Stimulated activated CD8-positive, alpha-beta memory T cell treated with anti-CD3 and anti-CD28 coated beads, Interleukin-2, amount 100 ng/mL, for 48 hours (primary cell): ENCODE data around the gene GPAT3.
"Not testable (repeated sequence)": the region's sequence is repeated elsewhere in the genome, so short reads cannot be mapped to it uniquely, and the experiment has no call there.

Experiments
- DNase-seq, 2 donors: peaks; one replicate each; pipeline ENCODE4 v3.0.0-alpha.2; 2020; ENCODE audit warnings: low read depth in 2 of 2

GPAT3 gene

GRCh38 chr4:83604321-83604720 is 68.4 kb downstream of the GPAT3 start:
- no peak for DNase-seq

GRCh38 chr4:83605210-83605609 is 69.3 kb downstream of the GPAT3 start:
- no peak for DNase-seq

- DNase-seq = no peak
Measured at GRCh38 chr4:83605744-83606172, 69.8 kb downstream of the GPAT3 start.

GRCh38 chr4:83606460-83606859 is 70.6 kb downstream of the GPAT3 start:
- no peak for DNase-seq

GRCh38 chr4:83606898-83607297 is 71.0 kb downstream of the GPAT3 start:
- no peak for DNase-seq

GRCh38 chr4:83609365-83609764 is 73.5 kb downstream of the GPAT3 start:
- no peak for DNase-seq

GRCh38 chr4:83610729-83611128 is 74.8 kb downstream of the GPAT3 start:
- DNase-seq = no peak

- DNase-seq = no peak
Measured at GRCh38 chr4:83613023-83613422, 77.1 kb downstream of the GPAT3 start.

GRCh38 chr4:83613994-83614393 is 78.1 kb downstream of the GPAT3 start:
- DNase-seq = no peak

- DNase-seq = no peak
Measured at GRCh38 chr4:83616252-83616651, 80.3 kb downstream of the GPAT3 start.

GRCh38 chr4:83617371-83618035 is 81.6 kb downstream of the GPAT3 start:
- no peak for DNase-seq

- no peak for DNase-seq
Measured at GRCh38 chr4:83618431-83618830, 82.5 kb downstream of the GPAT3 start.

GRCh38 chr4:83618991-83619645 is 83.2 kb downstream of the GPAT3 start:
- no peak for DNase-seq

GRCh38 chr4:83622127-83622526 is 86.2 kb downstream of the GPAT3 start:
- DNase-seq = not testable (repeated sequence)

- DNase-seq = no peak
Measured at GRCh38 chr4:83625821-83626220, 89.9 kb downstream of the GPAT3 start.

GRCh38 chr4:83626245-83626836 is 90.4 kb downstream of the GPAT3 start:
- no peak for DNase-seq

- no peak for DNase-seq
Measured at GRCh38 chr4:83629945-83630721, 94.2 kb downstream of the GPAT3 start.

GRCh38 chr4:83631066-83631465 is 95.2 kb downstream of the GPAT3 start:
- DNase-seq = no peak

- no peak for DNase-seq
Measured at GRCh38 chr4:83636930-83637329, 101.0 kb downstream of the GPAT3 start.

GRCh38 chr4:83639849-83640493 is 104.1 kb downstream of the GPAT3 start:
- DNase-seq = peak in 1 of 2 donors; percentile 3

GRCh38 chr4:83643036-83643435 is 107.1 kb downstream of the GPAT3 start:
- DNase-seq = no peak
